ENCODE data around the gene ZSCAN23. TPM values are rescaled to one million over a fixed set of nuclear protein-coding genes. Genes with fewer than 3 reads are reported as not detected.
A peak's percentile ranks its signal among the peaks of the same experiment; 100 is the strongest.
"Not testable (repeated sequence)": the region's sequence is repeated elsewhere in the genome, so short reads cannot be mapped to it uniquely, and the experiment has no call there.

The ZSCAN23 gene
- total RNA-seq, 2 donors from 2014 or later, result 1.2 to 2.2 TPM

- intact Hi-C loops (cut with DNase I, micrococcal nuclease), result no loop called here
- DNase-seq (no peak), ATAC-seq (no peak)
Measured at GRCh38 chr6:28446818-28447511, 3.7 kb upstream of the ZSCAN23 start.

GRCh38 chr6:28444759-28445158, 1.5 kb upstream of the ZSCAN23 start:
- intact Hi-C loops (cut with DNase I, micrococcal nuclease); DNase-seq; ATAC-seq: not testable (repeated sequence)

GRCh38 chr6:28442586-28442985, 705 bp downstream of the ZSCAN23 start:
- DNase-seq, result no peak
- ATAC-seq, result no peak
- intact Hi-C loops (cut with DNase I, micrococcal nuclease), result no loop called here

- DNase-seq (no peak), ATAC-seq (no peak)
- intact Hi-C loops (cut with DNase I, micrococcal nuclease), result no loop called here
Measured at GRCh38 chr6:28436404-28436803, 6.9 kb downstream of the ZSCAN23 start.

- ATAC-seq, result no peak
- no peak for DNase-seq
- intact Hi-C loops (cut with DNase I, micrococcal nuclease), result no loop called here
Measured at GRCh38 chr6:28433119-28433518, 10.2 kb downstream of the ZSCAN23 start.

GRCh38 chr6:28429781-28430180, 13.5 kb downstream of the ZSCAN23 start:
- DNase-seq, result no peak
- no peak for ATAC-seq
- intact Hi-C loops (cut with DNase I, micrococcal nuclease), result no loop called here

GRCh38 chr6:28425944-28426541, 17.2 kb downstream of the ZSCAN23 start:
- intact Hi-C loops (cut with DNase I, micrococcal nuclease), result no loop called here
- DNase-seq (no peak), ATAC-seq (no peak)

GRCh38 chr6:28424163-28424562, 19.1 kb downstream of the ZSCAN23 start:
- intact Hi-C loops (cut with DNase I, micrococcal nuclease), result no loop called here
- DNase-seq (no peak), ATAC-seq (no peak)

GRCh38 chr6:28423546-28423945, 19.7 kb downstream of the ZSCAN23 start:
- no peak for ATAC-seq
- no peak for DNase-seq
- intact Hi-C loops (cut with DNase I, micrococcal nuclease), result no loop called here

GRCh38 chr6:28413681-28414080, 29.6 kb downstream of the ZSCAN23 start:
- no peak for ATAC-seq
- intact Hi-C loops (cut with DNase I, micrococcal nuclease), result no loop called here

GRCh38 chr6:28410767-28411166, 32.5 kb downstream of the ZSCAN23 start:
- intact Hi-C loops (cut with DNase I, micrococcal nuclease), result no loop called here
- no peak for DNase-seq
- ATAC-seq, result no peak

More at GRCh38 chr6:28413681-28414080, 29.6 kb downstream of the ZSCAN23 start:
- DNase-seq, result no peak

GRCh38 chr6:28408076-28408802, 35.1 kb downstream of the ZSCAN23 start:
- ATAC-seq, result no peak
- no peak for DNase-seq
- intact Hi-C loops (cut with DNase I, micrococcal nuclease), result no loop called here

GRCh38 chr6:28407401-28407800, 35.9 kb downstream of the ZSCAN23 start:
- ATAC-seq (no peak), DNase-seq (no peak)
- intact Hi-C loops (cut with DNase I, micrococcal nuclease), result no loop called here

GRCh38 chr6:28403923-28404322, 39.4 kb downstream of the ZSCAN23 start:
- ATAC-seq; DNase-seq; intact Hi-C loops (cut with DNase I, micrococcal nuclease): not testable (repeated sequence)

GRCh38 chr6:28402197-28402596, 41.1 kb downstream of the ZSCAN23 start:
- ATAC-seq, result no peak
- no peak for DNase-seq
- intact Hi-C loops (cut with DNase I, micrococcal nuclease), result no loop called here

GRCh38 chr6:28401172-28401571, 42.1 kb downstream of the ZSCAN23 start:
- intact Hi-C loops (cut with DNase I, micrococcal nuclease), result no loop called here
- no peak for ATAC-seq
- no peak for DNase-seq

GRCh38 chr6:28400122-28400451, 43.2 kb downstream of the ZSCAN23 start:
- intact Hi-C loops (cut with DNase I, micrococcal nuclease), result no loop called here
- ATAC-seq, result no peak
- DNase-seq, result no peak

- peak; percentile 82 to 88 for DNase-seq
- peak; percentile 95 for ATAC-seq
- intact Hi-C loops (cut with DNase I, micrococcal nuclease), result no loop called here
Measured at GRCh38 chr6:28399350-28400121, 43.8 kb downstream of the ZSCAN23 start, which contains the start of gene ZSCAN12. TSS of gene ZSCAN12 (minus strand) at chr6:28399747. CDS start at chr6:28398405, 1,342 bp downstream.

- ATAC-seq (no peak), DNase-seq (no peak)
- intact Hi-C loops (cut with DNase I, micrococcal nuclease), result no loop called here
Measured at GRCh38 chr6:28395918-28396317, 47.4 kb downstream of the ZSCAN23 start.

All from left colon (tissue), 2 donors.